ENCODE measurements around the gene ENAH. TPM values are rescaled to one million over a fixed set of nuclear protein-coding genes. Genes with fewer than 3 reads are reported as not detected.

The ENAH gene
- total and polyA plus RNA-seq, 2 experiments from 2014 or later, result 109 to 184 TPM

GRCh38 chr1:225479341-225479740, 173.6 kb downstream of the ENAH start:
- H3K4me1 Mint-ChIP-seq, result peaks cover 31% of the 10 kb centered on the region
- TF ChIP-seq ZNF462 (CRISPR knock-in tag; IDR thresholded peaks at IDR 0.05), result no peak
- no peak for TF ChIP-seq EZH2 (IDR thresholded peaks at IDR 0.05; ENCODE audit: low read depth, unreplicated experiment)
- TF ChIP-seq NANOG (IDR thresholded peaks at IDR 0.05; ENCODE audit: borderline replicate concordance), result no peak
- no peak for TF ChIP-seq POLR2AphosphoS5 (IDR thresholded peaks at IDR 0.05; ENCODE audit: low read depth)
- no peak for TF ChIP-seq ZNF114 (CRISPR knock-in tag; IDR thresholded peaks at IDR 0.05)
- no peak for TF ChIP-seq EZH2phosphoT487 (IDR thresholded peaks at IDR 0.05; ENCODE audit: unreplicated experiment)
- no peak for TF ChIP-seq CTCF (conservative IDR thresholded peaks at IDR 0.05; ENCODE audit: low read depth in 2 of 2)
- TF ChIP-seq CREB1 (CRISPR knock-in tag; IDR thresholded peaks at IDR 0.05; ENCODE audit: low read depth), result no peak
- no peaks in the 10 kb centered on the region for H4K20me1 ChIP-seq (replicated peaks; ENCODE audit: insufficient read depth)
- no peak overlapping the region for H2AFZ ChIP-seq
- H3K4me3 ChIP-seq, result no peak overlapping the region
- H3K4me2 ChIP-seq, result no peak overlapping the region
- H3K79me2 ChIP-seq (replicated peaks; ENCODE audit: insufficient read depth), result no peaks in the 10 kb centered on the region
- H3K36me3 Mint-ChIP-seq (ENCODE audit: low read depth), result no peaks in the 10 kb centered on the region; the same call in 2 of the 3 replicates
- no peak for DNase-seq (ENCODE audit: low spot score)
- no peak overlapping the region for H3K27ac Mint-ChIP-seq
- H3K4me3 Mint-ChIP-seq, result no peak overlapping the region
- peaks cover 4% of the 10 kb centered on the region; the same call in 1 of the 2 replicates for H3F3A ChIP-seq (replicated peaks; ENCODE audit: low read depth)
- no peaks in the 10 kb centered on the region for H3K36me3 ChIP-seq (ENCODE audit: insufficient read depth)
- H3K27me3 ChIP-seq (ENCODE audit: insufficient read depth), result no peaks in the 10 kb centered on the region
- no peak overlapping the region for H3K27ac ChIP-seq (ENCODE audit: low read depth)
- no peaks in the 10 kb centered on the region for H3K9me2 ChIP-seq (ENCODE audit: insufficient read depth)
- peaks cover 3% of the 10 kb centered on the region; the same call in 1 of the 3 replicates for H3K9me3 Mint-ChIP-seq
- no peak for ATAC-seq
- H3K27me3 Mint-ChIP-seq (ENCODE audit: insufficient read depth, low read depth, poor library complexity), result peaks cover 11% of the 10 kb centered on the region
- H3K4me1 ChIP-seq (ENCODE audit: insufficient read depth), result peaks cover 18% of the 10 kb centered on the region; the same call in 1 of the 2 replicates
